ENCODE results near the gene PSMD9.
"Not testable (repeated sequence)": the region's sequence is repeated elsewhere in the genome, so short reads cannot be mapped to it uniquely, and the experiment has no call there.

The PSMD9 gene

DNA sequence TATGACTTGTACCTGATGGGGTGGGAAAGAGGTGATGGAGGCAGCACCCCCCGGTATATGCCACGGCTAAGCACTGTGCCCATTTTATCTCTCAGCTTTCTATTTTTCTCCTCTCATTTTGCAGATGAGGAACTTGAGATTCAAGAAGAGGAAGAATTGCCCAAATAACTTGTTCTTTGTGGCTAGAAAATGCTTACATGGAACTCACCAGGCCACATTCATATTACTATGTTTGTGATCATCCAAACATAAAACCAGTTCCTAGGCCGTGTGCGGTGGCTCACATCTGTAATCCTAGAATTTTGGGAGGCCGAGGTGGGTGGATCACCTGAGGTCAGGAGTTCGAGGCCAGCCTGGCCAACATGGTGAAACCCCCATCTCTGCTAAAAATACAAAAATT lies 14.5 kb upstream of the PSMD9 start:
- Histone ChIP-seq H3K4me2 (ENCODE audit: low read length) (no peak overlapping the region), H3K79me2 (no peaks in the 10 kb centered on the region), H3K27me3 (ENCODE audit: control insufficient read depth, insufficient read depth, low read length) (no peaks in the 10 kb centered on the region), H3K36me3 (ENCODE audit: control insufficient read depth, insufficient read depth, low read length) (no peaks in the 10 kb centered on the region), H3K9me3 (ENCODE audit: control insufficient read depth, low read length) (no peaks in the 10 kb centered on the region), H3K27ac (no peak overlapping the region), H2AFZ (no peak overlapping the region), H3K4me1 (no peaks in the 10 kb centered on the region), H3K9ac (no peak overlapping the region), H3K4me3 (ENCODE audit: low read depth, low read length) (no peak overlapping the region)
- TF ChIP-seq, protein P1, sequence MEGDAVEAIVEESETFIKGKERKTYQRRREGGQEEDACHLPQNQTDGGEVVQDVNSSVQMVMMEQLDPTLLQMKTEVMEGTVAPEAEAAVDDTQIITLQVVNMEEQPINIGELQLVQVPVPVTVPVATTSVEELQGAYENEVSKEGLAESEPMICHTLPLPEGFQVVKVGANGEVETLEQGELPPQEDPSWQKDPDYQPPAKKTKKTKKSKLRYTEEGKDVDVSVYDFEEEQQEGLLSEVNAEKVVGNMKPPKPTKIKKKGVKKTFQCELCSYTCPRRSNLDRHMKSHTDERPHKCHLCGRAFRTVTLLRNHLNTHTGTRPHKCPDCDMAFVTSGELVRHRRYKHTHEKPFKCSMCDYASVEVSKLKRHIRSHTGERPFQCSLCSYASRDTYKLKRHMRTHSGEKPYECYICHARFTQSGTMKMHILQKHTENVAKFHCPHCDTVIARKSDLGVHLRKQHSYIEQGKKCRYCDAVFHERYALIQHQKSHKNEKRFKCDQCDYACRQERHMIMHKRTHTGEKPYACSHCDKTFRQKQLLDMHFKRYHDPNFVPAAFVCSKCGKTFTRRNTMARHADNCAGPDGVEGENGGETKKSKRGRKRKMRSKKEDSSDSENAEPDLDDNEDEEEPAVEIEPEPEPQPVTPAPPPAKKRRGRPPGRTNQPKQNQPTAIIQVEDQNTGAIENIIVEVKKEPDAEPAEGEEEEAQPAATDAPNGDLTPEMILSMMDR (IDR thresholded peaks at IDR 0.05): no peak

DNA sequence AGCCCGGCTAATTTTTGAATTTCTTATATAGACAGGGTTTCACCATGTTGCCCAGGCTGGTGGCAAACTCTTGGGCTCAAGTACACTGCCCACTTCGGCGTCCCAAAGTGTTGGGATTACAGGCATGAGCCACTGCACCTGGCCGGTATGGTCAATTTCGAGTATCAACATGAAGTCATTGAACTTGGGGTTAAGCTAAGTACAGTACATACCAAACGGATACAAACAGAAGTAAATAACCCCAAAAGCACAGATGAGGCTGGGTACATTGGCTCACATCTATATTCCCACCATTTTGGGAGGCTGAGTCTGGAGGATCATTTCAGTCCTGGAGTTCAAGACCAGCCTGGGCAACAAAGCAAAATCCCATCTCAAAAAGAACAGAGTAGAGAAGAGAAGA lies 13.0 kb upstream of the PSMD9 start:
- H3K79me2 ChIP-seq: no peaks in the 10 kb centered on the region
- H3K9me3 ChIP-seq (ENCODE audit: control insufficient read depth, low read length): no peaks in the 10 kb centered on the region
- no peak overlapping the region for H3K4me3 ChIP-seq (ENCODE audit: low read depth, low read length)
- no peaks in the 10 kb centered on the region for H3K27me3 ChIP-seq (ENCODE audit: control insufficient read depth, insufficient read depth, low read length)
- TF ChIP-seq, protein P1 (IDR thresholded peaks at IDR 0.05): no peak
- no peaks in the 10 kb centered on the region for H3K4me1 ChIP-seq
- H3K4me2 ChIP-seq (ENCODE audit: low read length): no peak overlapping the region
- H2AFZ ChIP-seq: no peak overlapping the region
- no peak overlapping the region for H3K27ac ChIP-seq
- H3K9ac ChIP-seq: no peak overlapping the region
- no peaks in the 10 kb centered on the region for H3K36me3 ChIP-seq (ENCODE audit: control insufficient read depth, insufficient read depth, low read length)

- H3K27me3 ChIP-seq (ENCODE audit: control insufficient read depth, insufficient read depth, low read length); H3K4me3 ChIP-seq (ENCODE audit: low read depth, low read length); H2AFZ ChIP-seq; H3K9ac ChIP-seq; H3K9me3 ChIP-seq (ENCODE audit: control insufficient read depth, low read length); H3K4me2 ChIP-seq (ENCODE audit: low read length); H3K36me3 ChIP-seq (ENCODE audit: control insufficient read depth, insufficient read depth, low read length); H3K27ac ChIP-seq; H3K79me2 ChIP-seq; H3K4me1 ChIP-seq: not testable (repeated sequence)
Observed at GRCh38 chr12:121876080-121876447, 12.5 kb upstream of the PSMD9 start.

DNA sequence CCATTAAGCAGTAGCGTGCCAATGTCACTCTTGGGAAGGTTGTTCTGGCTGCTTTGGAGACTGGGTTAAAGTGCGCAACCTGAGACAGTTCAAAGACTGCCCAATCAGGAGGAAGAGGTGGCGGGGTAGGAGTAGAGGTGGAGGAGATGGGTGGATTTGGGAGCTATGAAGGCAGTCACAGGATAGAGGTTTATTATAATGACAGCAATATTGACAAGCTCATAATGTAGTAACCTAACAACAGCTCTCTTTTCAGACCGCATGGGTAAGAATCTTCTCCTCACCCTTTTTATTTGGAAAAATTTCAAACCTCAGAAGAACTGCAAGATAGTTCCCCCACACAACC lies 5.3 kb upstream of the PSMD9 start:
- H3K27me3 ChIP-seq (ENCODE audit: control insufficient read depth, insufficient read depth, low read length): no peaks in the 10 kb centered on the region

DNA sequence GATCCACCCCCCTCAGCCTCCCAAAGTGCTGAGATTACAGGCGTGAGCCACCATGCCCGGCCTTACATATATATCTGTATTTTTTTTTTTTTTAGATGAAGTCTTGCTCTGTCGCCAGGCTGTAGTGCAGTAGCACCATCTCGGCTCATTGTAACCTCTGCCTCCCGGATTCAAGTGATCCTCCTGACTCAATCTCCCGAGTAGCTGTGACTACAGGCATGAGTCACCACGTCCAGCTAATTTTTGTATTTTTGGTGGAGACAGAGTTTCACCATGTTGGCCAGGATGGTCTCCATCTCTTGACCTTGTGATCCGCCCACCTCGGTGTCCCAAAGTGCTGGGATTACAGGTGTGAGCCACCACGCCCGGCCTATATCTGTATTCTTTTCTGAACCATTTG lies 3.5 kb upstream of the PSMD9 start:
- H3K4me1 ChIP-seq; H3K4me2 ChIP-seq (ENCODE audit: low read length); H3K79me2 ChIP-seq; H3K27me3 ChIP-seq (ENCODE audit: control insufficient read depth, insufficient read depth, low read length); H3K27ac ChIP-seq; H2AFZ ChIP-seq; H3K4me3 ChIP-seq (ENCODE audit: low read depth, low read length); H3K9me3 ChIP-seq (ENCODE audit: control insufficient read depth, low read length); H3K36me3 ChIP-seq (ENCODE audit: control insufficient read depth, insufficient read depth, low read length); H3K9ac ChIP-seq: not testable (repeated sequence)

More for the DNA sequence above, 5.3 kb upstream of the PSMD9 start:
- Histone ChIP-seq H3K4me1 (no peaks in the 10 kb centered on the region), H2AFZ (peak overlapping the region; percentile 31), H3K9ac (no peak overlapping the region), H3K36me3 (ENCODE audit: control insufficient read depth, insufficient read depth, low read length) (no peaks in the 10 kb centered on the region), H3K4me3 (ENCODE audit: low read depth, low read length) (no peak overlapping the region), H3K4me2 (ENCODE audit: low read length) (no peak overlapping the region), H3K79me2 (no peaks in the 10 kb centered on the region), H3K27ac (no peak overlapping the region), H3K9me3 (ENCODE audit: control insufficient read depth, low read length) (no peaks in the 10 kb centered on the region)
- TF ChIP-seq, protein P1 (IDR thresholded peaks at IDR 0.05): no peak

DNA sequence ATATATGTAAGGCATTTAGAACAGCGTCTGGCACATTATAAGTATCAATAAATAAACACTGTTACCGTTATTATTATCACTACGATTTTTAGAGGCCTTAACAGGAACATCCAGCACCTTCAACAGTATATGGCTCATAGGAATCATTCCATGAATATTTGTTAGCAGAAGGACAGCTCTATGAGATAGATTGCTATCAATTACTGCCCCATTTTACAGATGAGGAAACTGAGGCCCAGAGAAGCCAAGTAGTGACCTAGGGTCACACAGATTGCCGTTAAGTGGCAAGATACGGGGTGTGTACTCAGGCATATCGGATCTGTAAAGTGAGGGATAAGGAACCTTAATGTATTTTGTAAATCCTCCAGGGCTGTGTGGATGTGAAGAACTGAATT lies 510 bp upstream of the PSMD9 start:
- Histone ChIP-seq H3K4me3 (ENCODE audit: low read depth, low read length) (peak overlapping the region; percentile 97), H3K79me2 (peaks cover 17% of the 10 kb centered on the region), H2AFZ (peak overlapping the region; percentile 75), H3K4me2 (ENCODE audit: low read length) (peak overlapping the region; percentile 71), H3K9ac (no peak overlapping the region), H3K27ac (peak overlapping the region; percentile 85), H3K36me3 (ENCODE audit: control insufficient read depth, insufficient read depth, low read length) (no peaks in the 10 kb centered on the region), H3K27me3 (ENCODE audit: control insufficient read depth, insufficient read depth, low read length) (no peaks in the 10 kb centered on the region), H3K4me1 (peaks cover 9% of the 10 kb centered on the region), H3K9me3 (ENCODE audit: control insufficient read depth, low read length) (no peaks in the 10 kb centered on the region)
- TF ChIP-seq, protein P1 (IDR thresholded peaks at IDR 0.05): no peak

Measured in parathyroid adenoma (tissue), 2 donors.